Smooth muscle cell (in vitro differentiated cells): ENCODE measurements around the gene RHPN2. TPM values are rescaled to one million over a fixed set of nuclear protein-coding genes. Genes with fewer than 3 reads are reported as not detected.

Source experiments
- DNase-seq: peaks from one replicate; lab custom pipeline; 2025; ENCODE audit not compliant: unreplicated experiment; lab: John Stamatoyannopoulos, UW
- H2AFZ ChIP-seq: fragments of 200-600 bp; sonication (generic); 2 replicates; pipeline ENCODE4 v1.6.0; 2016; ENCODE audit warnings: antibody characterized with exemption, low read depth, mild to moderate bottlenecking
- H3F3A ChIP-seq: fragments of 200-600 bp; sonication (generic); 2 replicates; pipeline ENCODE4 v1.6.0; 2017; ENCODE audit warnings: antibody characterized with exemption, low read depth
- H3K27ac ChIP-seq: fragments of 200-600 bp; sonication (generic); 2 replicates; pipeline ENCODE4 v1.5.1; 2016; ENCODE audit warnings: low read depth, mild to moderate bottlenecking
- H3K27me3 ChIP-seq: fragments of 200-600 bp; sonication (generic); 2 replicates; pipeline ENCODE4 v1.6.1; 2016; ENCODE audit warnings: low read depth, mild to moderate bottlenecking
- H3K36me3 ChIP-seq: fragments of 200-600 bp; sonication (generic); 2 replicates; pipeline ENCODE4 v1.5.1; 2016; ENCODE audit warnings: low read depth
- H3K4me1 ChIP-seq: fragments of 200-600 bp; sonication (generic); 2 replicates; pipeline ENCODE4 v1.5.1; 2016; ENCODE audit warnings: low read depth
- H3K4me2 ChIP-seq: fragments of 200-600 bp; sonication (generic); 2 replicates; pipeline ENCODE4 v1.6.0; 2016; ENCODE audit warnings: mild to moderate bottlenecking
- H3K4me3 ChIP-seq: fragments of 200-600 bp; sonication (generic); 2 replicates; pipeline ENCODE4 v1.5.1; 2016; ENCODE audit warnings: mild to moderate bottlenecking
- H3K79me2 ChIP-seq: fragments of 200-600 bp; sonication (generic); 2 replicates; pipeline ENCODE4 v1.6.0; 2016; ENCODE audit warnings: low read depth, mild to moderate bottlenecking
- H3K9ac ChIP-seq: fragments of 200-600 bp; sonication (generic); 2 replicates; pipeline ENCODE4 v1.6.0; 2016; ENCODE audit warnings: low read depth
- H3K9me3 ChIP-seq: fragments of 200-600 bp; sonication (generic); replicated peaks from 2 replicates; pipeline ENCODE4 v1.5.1; 2016; ENCODE audit warnings: low read depth
- H4K20me1 ChIP-seq: fragments of 200-600 bp; sonication (generic); 2 replicates; pipeline ENCODE4 v1.6.0; 2016; ENCODE audit warnings: low read depth
- WGBS: methylation state at CpG from one replicate; pipeline ENCODE4 v1.1.7; 2016; ENCODE audit warnings: low lambda C conversion rate; 5-methylcytosine and 5-hydroxymethylcytosine counted together
- polyA plus RNA-seq: library from polyadenylated mRNA; unstranded; fragments of >200 nt; fragmentation: Nextera tagmentation; extraction: Ambion mirVana; gene quantifications from 2 replicates; pipeline ENCODE4 v1.2.1, GENCODE V29; 2016
- small RNA-seq: library from RNA; depleted of rRNA; stranded (forward); fragments of <200 nt; gene quantifications from one replicate; pipeline ENCODE3, GENCODE V24; 2014
- total RNA-seq: library from RNA; depleted of rRNA; stranded (reverse); fragments of >200 nt; gene quantifications from 2 replicates; pipeline ENCODE4 v1.2.3, GENCODE V29; 2014
- TF ChIP-seq, protein P1 (sequence below): fragments of 200-600 bp; sonication (generic); IDR thresholded peaks from 2 replicates; pipeline ENCODE4 v1.5.1; 2017; ENCODE audit warnings: borderline replicate concordance, mild to moderate bottlenecking, antibody characterized with exemption; ENCODE audit not compliant: insufficient read depth, poor library complexity, severe bottlenecking

The RHPN2 gene
- total and polyA plus RNA-seq, 2 experiments from 2014 or later = 1.2 to 4.9 TPM

DNA sequence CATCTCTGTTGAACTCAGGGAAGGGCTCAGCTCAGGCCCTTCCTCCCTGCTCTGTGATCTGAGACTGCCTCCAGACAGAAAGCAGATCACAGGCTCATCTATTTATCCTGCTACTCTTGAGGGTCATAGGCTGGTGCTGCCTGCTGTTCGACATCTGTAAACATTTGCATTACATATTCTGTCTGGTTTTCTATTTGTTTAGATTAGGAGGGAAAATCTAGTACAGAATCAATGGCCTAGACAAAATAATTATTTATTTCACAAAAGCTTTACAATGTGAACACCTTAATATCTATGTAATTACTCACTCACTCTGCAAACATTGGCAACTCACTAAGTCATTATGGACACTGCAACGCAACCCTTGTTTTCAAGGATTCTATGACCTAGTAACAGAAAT is 135.9 kb downstream of the RHPN2 start:
- Histone ChIP-seq H2AFZ (no peak overlapping the region), H3K4me1 (no peaks in the 10 kb centered on the region), H3F3A (peaks cover 5% of the 10 kb centered on the region), H3K36me3 (peaks cover 2% of the 10 kb centered on the region), H3K27ac (no peak overlapping the region), H3K9me3 (no peaks in the 10 kb centered on the region), H3K79me2 (no peaks in the 10 kb centered on the region), H3K9ac (no peak overlapping the region), H3K4me2 (no peak overlapping the region), H3K27me3 (no peaks in the 10 kb centered on the region), H4K20me1 (no peaks in the 10 kb centered on the region), H3K4me3 (no peak overlapping the region)
- WGBS = 82% methylated on average over 2 of the region's 2 CpGs
- TF ChIP-seq, protein P1, sequence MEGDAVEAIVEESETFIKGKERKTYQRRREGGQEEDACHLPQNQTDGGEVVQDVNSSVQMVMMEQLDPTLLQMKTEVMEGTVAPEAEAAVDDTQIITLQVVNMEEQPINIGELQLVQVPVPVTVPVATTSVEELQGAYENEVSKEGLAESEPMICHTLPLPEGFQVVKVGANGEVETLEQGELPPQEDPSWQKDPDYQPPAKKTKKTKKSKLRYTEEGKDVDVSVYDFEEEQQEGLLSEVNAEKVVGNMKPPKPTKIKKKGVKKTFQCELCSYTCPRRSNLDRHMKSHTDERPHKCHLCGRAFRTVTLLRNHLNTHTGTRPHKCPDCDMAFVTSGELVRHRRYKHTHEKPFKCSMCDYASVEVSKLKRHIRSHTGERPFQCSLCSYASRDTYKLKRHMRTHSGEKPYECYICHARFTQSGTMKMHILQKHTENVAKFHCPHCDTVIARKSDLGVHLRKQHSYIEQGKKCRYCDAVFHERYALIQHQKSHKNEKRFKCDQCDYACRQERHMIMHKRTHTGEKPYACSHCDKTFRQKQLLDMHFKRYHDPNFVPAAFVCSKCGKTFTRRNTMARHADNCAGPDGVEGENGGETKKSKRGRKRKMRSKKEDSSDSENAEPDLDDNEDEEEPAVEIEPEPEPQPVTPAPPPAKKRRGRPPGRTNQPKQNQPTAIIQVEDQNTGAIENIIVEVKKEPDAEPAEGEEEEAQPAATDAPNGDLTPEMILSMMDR = no peak
- no peak for DNase-seq

Small RNAs within 50 kb of the gene (small RNA-seq; reads per million reads assigned to genes)
- gene AC008521.1 (not detected), gene AC008521.2 (not detected)

Other genes starting within 250 kb of the RHPN2 start
- not detected in 2 replicates for gene SLC7A9, start 195.1 kb downstream of the RHPN2 start, total RNA-seq
- gene SLC7A9, start 195.1 kb downstream of the RHPN2 start, polyA plus RNA-seq = 0.21 and 0.24 TPM in 2 replicates
- 11.7 and 19.3 TPM in 2 replicates for gene CEP89, start 92.9 kb downstream of the RHPN2 start, total RNA-seq
- gene CEP89, start 92.9 kb downstream of the RHPN2 start, polyA plus RNA-seq = 18.5 and 19.6 TPM in 2 replicates
- 2.2 and 4.7 TPM in 2 replicates for gene FAAP24, start 92.6 kb downstream of the RHPN2 start, total RNA-seq
- gene FAAP24, start 92.6 kb downstream of the RHPN2 start, polyA plus RNA-seq = 5.3 and 6.3 TPM in 2 replicates
- gene GPATCH1, start 16.3 kb upstream of the RHPN2 start, total RNA-seq = 2.8 and 5.1 TPM in 2 replicates
- gene GPATCH1, start 16.3 kb upstream of the RHPN2 start, polyA plus RNA-seq = 4.3 TPM in 2 replicates
- not detected in 2 replicates for gene WDR88, start 67.2 kb upstream of the RHPN2 start, total RNA-seq
- 0.27 TPM in 1 of 2 replicates, not detected in the other for gene WDR88, start 67.2 kb upstream of the RHPN2 start, polyA plus RNA-seq
- 13.5 and 17.3 TPM in 2 replicates for gene LRP3, start 129.4 kb upstream of the RHPN2 start, total RNA-seq
- 21.4 and 30.5 TPM in 2 replicates for gene LRP3, start 129.4 kb upstream of the RHPN2 start, polyA plus RNA-seq
- not detected in 2 replicates for gene SLC7A10, start 161.0 kb upstream of the RHPN2 start, total RNA-seq
- gene SLC7A10, start 161.0 kb upstream of the RHPN2 start, polyA plus RNA-seq = 0.51 and 0.73 TPM in 2 replicates
- gene CEBPA, start 237.6 kb upstream of the RHPN2 start, total RNA-seq = 1.1 and 2.1 TPM in 2 replicates
- 1.2 and 5.8 TPM in 2 replicates for gene CEBPA, start 237.6 kb upstream of the RHPN2 start, polyA plus RNA-seq